Large intestine (tissue), 3 donors: Measurements from ENCODE around the gene GLOD4. TPM values are rescaled to one million over a fixed set of nuclear protein-coding genes. Genes with fewer than 3 reads are reported as not detected.
"Not testable (repeated sequence)": the region's sequence is repeated elsewhere in the genome, so short reads cannot be mapped to it uniquely, and the experiment has no call there.

Experiments used
- DNase-seq, 2 donors: peaks; one replicate each; pipeline versions ENCODE4 v3.0.0 to v3.0.0-alpha.2; 2013
- H3K27ac ChIP-seq: one replicate; pipeline ENCODE4 v1.5.1; 2013; ENCODE audit warnings: low read length
- H3K27me3 ChIP-seq: 2 replicates; pipeline ENCODE4 v1.6.1; 2013; ENCODE audit warnings: low read length; ENCODE audit not compliant: control insufficient read depth, insufficient read depth
- H3K36me3 ChIP-seq: 2 replicates; pipeline ENCODE4 v1.6.1; 2013; ENCODE audit warnings: low read length; ENCODE audit not compliant: control insufficient read depth, insufficient read depth
- H3K4me1 ChIP-seq: one replicate; pipeline ENCODE4 v1.6.1; 2013; ENCODE audit warnings: low read length; ENCODE audit not compliant: control insufficient read depth, insufficient read depth
- H3K4me3 ChIP-seq: one replicate; pipeline ENCODE4 v1.5.1; 2013; ENCODE audit warnings: low read length
- H3K9me3 ChIP-seq: one replicate; pipeline ENCODE4 v1.6.1; 2013; ENCODE audit warnings: mild to moderate bottlenecking, low read depth, low read length, moderate library complexity; ENCODE audit not compliant: control insufficient read depth
- WGBS: methylation state at CpG from one replicate; pipeline ENCODE4 v1.1.5; 2013; ENCODE audit warnings: low lambda C conversion rate; ENCODE audit not compliant: insufficient coverage; 5-methylcytosine and 5-hydroxymethylcytosine counted together
- polyA plus RNA-seq: library from polyadenylated mRNA; unstranded; fragments of 120-200 nt; gene quantifications from one replicate; pipeline ENCODE4 v1.2.1, GENCODE V29; 2013

The GLOD4 gene
- polyA plus RNA-seq, 1 donor = 149 TPM

- H3K27me3 ChIP-seq = no peaks in the 10 kb centered on the region
- H3K27ac ChIP-seq = no peak overlapping the region
- DNase-seq = no peak
- H3K36me3 ChIP-seq = peaks cover 53% of the 10 kb centered on the region
- no peaks in the 10 kb centered on the region for H3K9me3 ChIP-seq
- 80% methylated on average over 1 of the region's 11 CpGs for WGBS
- no peak overlapping the region for H3K4me3 ChIP-seq
- peaks cover 3% of the 10 kb centered on the region for H3K4me1 ChIP-seq
These were observed 4.0 kb downstream of the GLOD4 start for GRCh38 chr17:778096-778495.

- Histone ChIP-seq H3K9me3 (no peaks in the 10 kb centered on the region), H3K27ac (no peak overlapping the region), H3K4me3 (no peak overlapping the region), H3K27me3 (no peaks in the 10 kb centered on the region), H3K4me1 (no peaks in the 10 kb centered on the region), H3K36me3 (peaks cover 76% of the 10 kb centered on the region)
- no peak for DNase-seq
- WGBS = 95% methylated on average over 4 of the region's 5 CpGs
These were observed 7.8 kb downstream of the GLOD4 start for GRCh38 chr17:774313-774584.

DNA sequence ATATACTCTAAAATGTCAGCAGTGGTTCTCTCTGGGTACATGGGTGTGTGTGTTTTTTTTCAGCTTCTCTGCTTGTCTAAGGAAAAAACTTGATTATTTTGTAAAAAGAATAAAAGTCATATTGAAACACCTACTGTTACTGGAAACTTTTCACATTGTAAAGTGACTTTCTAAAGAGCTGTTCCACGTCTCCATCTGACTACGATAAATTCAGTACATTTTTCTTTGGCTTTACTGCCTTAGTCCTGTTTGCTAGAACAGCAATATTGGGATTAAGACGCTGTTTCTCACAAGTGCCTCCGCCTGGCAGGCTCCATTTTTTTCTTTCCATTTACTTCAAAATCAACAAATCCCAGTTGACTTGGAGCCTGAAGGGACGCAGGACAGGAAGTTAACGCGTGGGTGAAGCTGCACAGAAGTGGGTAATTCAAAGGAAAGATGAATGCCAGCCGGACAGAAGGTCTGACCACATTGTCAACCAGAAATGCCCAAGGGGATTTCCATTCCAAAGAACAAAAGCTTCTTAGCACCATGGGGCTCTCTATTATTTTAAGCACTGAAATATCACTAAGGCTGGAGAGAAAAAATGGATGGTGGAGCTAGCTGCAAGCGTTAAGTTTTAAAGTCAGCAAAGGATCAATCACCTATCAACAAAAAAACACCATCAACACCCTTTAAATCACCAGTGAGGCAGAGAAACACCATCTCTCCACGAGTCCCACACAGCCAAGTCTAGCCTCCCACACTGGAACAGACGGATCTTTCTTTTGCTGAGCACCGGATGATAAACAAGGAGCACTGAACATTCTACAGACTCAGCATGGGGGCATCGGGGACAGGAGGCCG is 8.4 kb downstream of the GLOD4 start:
- Histone ChIP-seq H3K4me1 (no peaks in the 10 kb centered on the region), H3K27me3 (no peaks in the 10 kb centered on the region), H3K9me3 (no peaks in the 10 kb centered on the region), H3K27ac (no peak overlapping the region), H3K36me3 (peaks cover 79% of the 10 kb centered on the region), H3K4me3 (no peak overlapping the region)
- no peak for DNase-seq
- 97% methylated on average over 5 of the region's 14 CpGs for WGBS

DNA sequence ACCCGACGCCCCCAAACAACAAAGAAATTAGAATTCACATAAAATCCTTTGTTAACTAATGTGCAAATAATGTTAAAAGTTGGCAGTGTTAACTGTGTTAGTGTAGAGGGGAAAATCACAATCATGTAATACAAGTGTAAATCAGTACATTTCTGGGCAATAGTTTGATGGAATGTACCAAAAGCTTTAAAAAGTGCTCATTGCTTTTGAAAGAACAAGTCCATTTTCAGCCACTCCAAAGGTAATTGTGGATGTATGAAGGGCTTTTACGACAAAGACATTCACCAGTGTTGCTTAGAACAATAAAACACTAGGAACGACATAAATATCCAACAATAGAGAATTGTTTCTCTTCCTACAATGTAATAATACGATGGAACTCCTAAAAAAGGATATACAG is 9.1 kb downstream of the GLOD4 start:
- Histone ChIP-seq H3K27me3 (no peaks in the 10 kb centered on the region), H3K9me3 (no peaks in the 10 kb centered on the region), H3K4me1 (no peaks in the 10 kb centered on the region), H3K36me3 (peaks cover 76% of the 10 kb centered on the region), H3K27ac (no peak overlapping the region), H3K4me3 (no peak overlapping the region)
- WGBS = 94% methylated on average over 3 of the region's 5 CpGs
- no peak for DNase-seq

DNA sequence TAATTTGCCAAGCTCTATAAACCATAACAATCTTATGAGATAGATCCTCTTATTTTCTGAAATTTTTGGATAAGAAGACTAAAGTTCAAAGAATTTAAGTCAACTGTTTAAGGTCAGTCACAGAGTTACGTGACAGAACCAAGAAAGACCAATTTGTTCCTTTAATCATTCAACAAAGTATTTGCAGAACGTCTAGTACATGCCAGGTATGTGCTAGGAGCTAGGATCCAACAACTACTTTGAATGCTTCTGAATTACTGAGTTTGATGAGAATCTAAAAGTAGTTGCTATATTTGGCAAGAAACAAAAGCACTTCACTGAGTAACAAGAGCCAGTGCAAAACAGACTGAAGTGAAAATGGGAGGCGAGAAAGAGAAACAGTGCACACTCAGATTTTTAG is 15.0 kb downstream of the GLOD4 start:
- Histone ChIP-seq H3K27me3 (no peaks in the 10 kb centered on the region), H3K4me1 (no peaks in the 10 kb centered on the region), H3K9me3 (no peaks in the 10 kb centered on the region), H3K27ac (no peak overlapping the region), H3K4me3 (no peak overlapping the region), H3K36me3 (peaks cover 61% of the 10 kb centered on the region)
- WGBS = 100% methylated on average over 1 of the region's 3 CpGs
- no peak for DNase-seq

DNA sequence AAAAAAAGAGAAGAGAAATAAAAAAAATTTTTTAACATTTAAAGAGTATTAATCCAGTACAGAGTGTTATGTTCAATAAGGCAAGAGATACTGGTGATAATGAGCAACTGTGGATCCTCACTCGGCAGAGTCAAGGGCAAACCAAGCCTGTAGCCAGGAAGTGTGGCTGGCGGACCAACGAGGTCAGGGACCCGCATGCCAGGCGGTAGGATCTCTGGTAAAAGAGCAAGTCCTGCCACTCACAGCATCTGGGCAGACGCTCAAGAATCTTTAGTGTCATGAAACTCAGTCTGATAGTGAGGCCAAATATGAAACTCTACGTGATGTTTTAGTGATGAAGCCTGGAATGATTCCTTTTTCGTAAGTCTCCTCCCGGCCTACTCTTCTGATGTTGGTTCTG is 21.7 kb downstream of the GLOD4 start:
- peaks cover 52% of the 10 kb centered on the region for H3K36me3 ChIP-seq
- H3K4me1 ChIP-seq = no peaks in the 10 kb centered on the region
- WGBS = 100% methylated on average over 1 of the region's 9 CpGs
- no peak for DNase-seq
- no peak overlapping the region for H3K4me3 ChIP-seq
- no peaks in the 10 kb centered on the region for H3K9me3 ChIP-seq
- no peaks in the 10 kb centered on the region for H3K27me3 ChIP-seq
- H3K27ac ChIP-seq = no peak overlapping the region

DNA sequence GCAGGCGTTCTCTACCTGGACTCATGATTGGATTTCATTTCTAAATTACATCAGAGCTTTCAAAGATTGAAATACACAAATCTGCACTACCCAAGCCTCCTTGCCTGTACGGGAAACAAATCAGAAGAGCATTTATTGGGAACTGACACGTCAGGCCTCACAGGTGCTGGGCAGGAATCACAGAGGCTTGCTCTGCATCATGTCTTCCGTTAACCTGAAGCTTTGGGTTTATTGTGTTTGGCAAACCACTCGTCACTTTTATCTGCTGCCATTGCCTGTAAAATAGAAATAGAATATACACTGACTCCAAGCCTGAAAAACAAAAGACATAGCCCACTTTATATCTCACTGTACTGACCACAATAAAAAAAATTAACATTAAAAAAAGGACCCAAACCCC is 22.1 kb downstream of the GLOD4 start:
- Histone ChIP-seq H3K9me3 (no peaks in the 10 kb centered on the region), H3K27me3 (no peaks in the 10 kb centered on the region), H3K27ac (no peak overlapping the region), H3K4me3 (no peak overlapping the region), H3K36me3 (peaks cover 48% of the 10 kb centered on the region), H3K4me1 (no peaks in the 10 kb centered on the region)
- no peak for DNase-seq
- no CpG with 5 or more reads among the region's 5 CpGs for WGBS

DNA sequence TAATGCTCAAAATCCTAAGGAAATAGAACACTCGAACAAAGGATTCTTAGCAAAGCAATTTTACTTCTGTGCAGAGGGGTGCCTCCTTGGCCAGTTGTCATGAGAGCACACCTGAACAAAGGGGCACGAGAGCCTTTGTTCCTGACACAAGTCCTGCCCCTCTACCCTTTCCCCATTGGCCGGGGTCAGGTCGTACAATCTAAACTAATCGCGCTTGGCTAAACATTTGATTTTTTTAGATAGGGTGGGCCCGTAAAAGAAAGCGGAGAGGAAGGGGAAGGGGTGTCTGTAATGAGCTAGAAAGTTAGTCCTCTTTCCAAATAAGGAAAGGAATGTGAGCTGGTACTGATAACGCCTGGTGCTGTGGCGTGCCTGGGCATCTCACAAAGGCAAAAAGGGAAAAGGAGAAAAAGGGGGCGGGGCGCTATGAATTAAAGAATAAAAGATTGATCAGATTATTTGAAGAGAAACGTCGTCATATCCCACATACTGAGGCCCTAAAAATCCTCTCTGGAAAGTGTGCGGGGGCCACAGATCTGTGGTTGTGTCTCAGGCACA is 26.0 kb downstream of the GLOD4 start:
- not testable (repeated sequence) for DNase-seq, H3K4me3 ChIP-seq, H3K4me1 ChIP-seq, H3K27me3 ChIP-seq, H3K27ac ChIP-seq, H3K9me3 ChIP-seq
- 64% methylated on average over 2 of the region's 15 CpGs for WGBS
- peaks cover 26% of the 10 kb centered on the region for H3K36me3 ChIP-seq

- WGBS = 100% methylated on average over 2 of the region's 9 CpGs
- H3K27ac ChIP-seq, DNase-seq: not testable (repeated sequence)
These were observed 26.6 kb downstream of the GLOD4 start for GRCh38 chr17:755319-755961.

DNA sequence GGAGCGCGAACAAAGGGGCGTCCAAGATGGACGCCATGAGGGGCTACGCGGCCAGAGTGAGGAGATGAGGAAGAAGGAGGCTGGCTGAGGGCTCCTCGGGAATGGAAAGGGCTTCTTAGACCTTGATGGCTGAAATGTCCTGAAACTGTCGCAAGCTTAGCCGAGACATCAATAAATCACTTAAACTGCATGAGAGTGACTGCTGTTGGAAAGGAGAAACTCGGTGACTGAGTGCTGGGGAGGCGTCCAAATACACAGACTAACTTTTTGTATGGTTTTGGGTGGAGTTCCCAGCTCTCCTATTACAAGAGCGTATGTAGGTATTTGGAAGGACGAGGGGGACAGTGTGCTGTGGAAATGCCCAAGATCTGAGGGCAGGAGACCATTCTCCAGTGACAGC is 28.7 kb downstream of the GLOD4 start:
- no peak overlapping the region for H3K4me3 ChIP-seq
- H3K27ac ChIP-seq = no peak overlapping the region
- H3K27me3 ChIP-seq = no peaks in the 10 kb centered on the region
- DNase-seq = no peak
- no peaks in the 10 kb centered on the region for H3K9me3 ChIP-seq
- H3K4me1 ChIP-seq = peaks cover 13% of the 10 kb centered on the region
- 93% methylated on average over 6 of the region's 13 CpGs for whole genome bisulfite sequencing
- H3K36me3 ChIP-seq = peaks cover 8% of the 10 kb centered on the region

More at GRCh38 chr17:755319-755961, 26.6 kb downstream of the GLOD4 start:
- peaks cover 11% of the 10 kb centered on the region for H3K4me1 ChIP-seq
- peaks cover 21% of the 10 kb centered on the region for H3K36me3 ChIP-seq
- H3K27me3 ChIP-seq, H3K4me3 ChIP-seq, H3K9me3 ChIP-seq: not testable (repeated sequence)
